Measurements from ENCODE around the gene TMEM272.

DNA sequence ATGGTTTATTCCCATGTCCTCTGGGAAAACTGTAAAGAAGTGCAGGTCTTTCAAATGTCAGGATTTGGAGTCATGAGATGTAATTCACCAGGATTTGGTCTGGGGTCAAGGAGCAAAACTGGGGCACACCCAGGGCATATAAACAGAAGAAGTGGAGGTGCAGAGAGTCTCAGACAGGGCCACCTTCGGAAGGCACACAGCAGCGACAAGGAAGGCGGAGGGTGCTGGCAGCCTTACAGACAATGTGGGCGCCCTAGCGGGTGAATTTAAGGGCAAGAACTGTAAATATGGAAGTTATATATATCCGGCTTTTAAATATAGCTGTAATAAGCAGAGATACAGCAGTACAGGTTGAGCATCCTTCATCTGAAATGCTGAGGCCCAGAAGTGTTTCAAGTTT is 72.2 kb downstream of the TMEM272 start:
- TF ChIP-seq, protein P1, sequence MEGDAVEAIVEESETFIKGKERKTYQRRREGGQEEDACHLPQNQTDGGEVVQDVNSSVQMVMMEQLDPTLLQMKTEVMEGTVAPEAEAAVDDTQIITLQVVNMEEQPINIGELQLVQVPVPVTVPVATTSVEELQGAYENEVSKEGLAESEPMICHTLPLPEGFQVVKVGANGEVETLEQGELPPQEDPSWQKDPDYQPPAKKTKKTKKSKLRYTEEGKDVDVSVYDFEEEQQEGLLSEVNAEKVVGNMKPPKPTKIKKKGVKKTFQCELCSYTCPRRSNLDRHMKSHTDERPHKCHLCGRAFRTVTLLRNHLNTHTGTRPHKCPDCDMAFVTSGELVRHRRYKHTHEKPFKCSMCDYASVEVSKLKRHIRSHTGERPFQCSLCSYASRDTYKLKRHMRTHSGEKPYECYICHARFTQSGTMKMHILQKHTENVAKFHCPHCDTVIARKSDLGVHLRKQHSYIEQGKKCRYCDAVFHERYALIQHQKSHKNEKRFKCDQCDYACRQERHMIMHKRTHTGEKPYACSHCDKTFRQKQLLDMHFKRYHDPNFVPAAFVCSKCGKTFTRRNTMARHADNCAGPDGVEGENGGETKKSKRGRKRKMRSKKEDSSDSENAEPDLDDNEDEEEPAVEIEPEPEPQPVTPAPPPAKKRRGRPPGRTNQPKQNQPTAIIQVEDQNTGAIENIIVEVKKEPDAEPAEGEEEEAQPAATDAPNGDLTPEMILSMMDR (conservative IDR thresholded peaks at IDR 0.05; ENCODE audit: low read depth in 2 of 2) = no peak
- no peak for TF ChIP-seq REST (IDR thresholded peaks at IDR 0.05; ENCODE audit: unreplicated experiment)
- no peak for TF ChIP-seq POLR2AphosphoS5 (IDR thresholded peaks at IDR 0.05; ENCODE audit: low read depth)
- no peak for TF ChIP-seq EZH2phosphoT487 (IDR thresholded peaks at IDR 0.05; ENCODE audit: unreplicated experiment)
- TF ChIP-seq EZH2 (IDR thresholded peaks at IDR 0.05; ENCODE audit: low read depth, unreplicated experiment) = no peak
- TF ChIP-seq CREB1 (CRISPR knock-in tag; IDR thresholded peaks at IDR 0.05; ENCODE audit: low read depth) = no peak

Data from GM23338 (cell line).